A172 (cell line): Measurements from ENCODE around the gene CCDC171. TPM values are rescaled to one million over a fixed set of nuclear protein-coding genes. Genes with fewer than 3 reads are reported as not detected.
A peak's percentile ranks its signal among the peaks of the same experiment; 100 is the strongest.
"Not testable (repeated sequence)": the region's sequence is repeated elsewhere in the genome, so short reads cannot be mapped to it uniquely, and the experiment has no call there.

Source experiments
- DNase-seq: peaks from one replicate; pipeline ENCODE4 v3.0.0-alpha.2; 2015; ENCODE audit warnings: low spot score
- total RNA-seq: library from RNA; depleted of rRNA; stranded (reverse); fragments of >200 nt; shearing (Covaris generic); gene quantifications from 2 replicates; pipeline ENCODE4 v1.2.3, GENCODE V29; 2014

The CCDC171 gene
- total RNA-seq, 1 experiment from 2014 or later: 1.4 TPM

DNA sequence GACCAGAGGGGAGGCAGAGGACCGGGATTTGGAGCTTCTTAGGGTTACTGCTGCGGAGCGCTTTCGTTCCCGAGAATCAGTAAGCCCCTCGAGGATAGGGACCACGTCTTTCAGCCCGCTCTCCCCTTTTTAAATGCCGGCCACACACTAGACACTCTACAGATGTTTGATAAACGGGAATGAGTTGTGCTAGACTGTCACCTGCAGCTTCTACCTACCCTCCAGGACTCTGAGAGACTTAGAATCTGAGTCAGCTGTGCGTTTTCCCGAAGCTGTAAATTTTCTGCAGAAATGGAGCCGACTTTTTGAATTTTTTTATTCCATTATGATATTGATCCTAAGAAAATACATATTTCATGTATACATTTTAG is 670 bp downstream of the CCDC171 start:
- no peak for DNase-seq

DNA sequence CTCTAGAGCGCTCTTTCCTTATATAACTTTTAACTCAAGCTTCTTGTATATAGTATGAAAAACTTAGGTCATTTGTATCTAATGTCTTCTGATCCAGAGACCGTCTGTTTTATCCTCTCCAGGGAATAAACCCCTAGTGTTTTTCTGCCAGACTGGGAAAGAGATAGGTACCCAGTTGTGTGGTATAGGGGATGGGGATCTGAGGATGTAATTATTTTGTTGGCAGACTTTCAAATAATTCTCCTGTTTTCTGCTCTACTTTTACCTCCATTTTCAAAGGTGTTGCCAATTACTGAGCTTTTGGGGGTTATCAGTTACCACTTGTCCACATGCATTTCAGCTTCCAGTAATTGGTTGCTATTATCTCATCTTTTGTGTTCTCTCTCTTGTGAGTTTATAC is 17.9 kb downstream of the CCDC171 start:
- no peak for DNase-seq

DNA sequence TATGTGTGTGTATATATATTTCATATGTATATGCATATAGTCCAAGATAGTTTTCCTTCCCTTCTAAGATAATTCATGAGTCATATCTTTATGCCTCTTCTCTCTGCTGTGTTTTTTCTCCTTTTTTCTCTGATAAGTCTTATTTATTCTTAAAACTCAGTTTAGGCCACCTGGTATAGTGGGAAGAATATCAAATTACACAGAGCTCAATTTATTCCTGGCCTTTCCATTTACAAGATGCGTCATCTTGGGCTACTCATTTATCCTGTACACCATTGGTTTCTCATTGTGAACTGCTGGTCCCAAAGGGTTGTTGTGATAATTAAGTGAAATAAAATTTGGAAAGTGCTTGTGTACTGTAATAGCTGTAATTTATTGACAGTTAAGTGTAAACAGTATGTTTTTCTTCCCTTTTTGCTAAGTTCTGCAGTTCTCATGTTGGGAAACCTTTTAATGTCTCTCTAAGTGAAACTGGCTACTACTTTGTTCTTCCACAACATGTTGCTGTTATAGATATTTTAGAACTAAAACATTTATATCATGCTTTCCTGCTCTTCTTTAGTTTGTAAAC is 19.4 kb downstream of the CCDC171 start:
- no peak for DNase-seq

DNA sequence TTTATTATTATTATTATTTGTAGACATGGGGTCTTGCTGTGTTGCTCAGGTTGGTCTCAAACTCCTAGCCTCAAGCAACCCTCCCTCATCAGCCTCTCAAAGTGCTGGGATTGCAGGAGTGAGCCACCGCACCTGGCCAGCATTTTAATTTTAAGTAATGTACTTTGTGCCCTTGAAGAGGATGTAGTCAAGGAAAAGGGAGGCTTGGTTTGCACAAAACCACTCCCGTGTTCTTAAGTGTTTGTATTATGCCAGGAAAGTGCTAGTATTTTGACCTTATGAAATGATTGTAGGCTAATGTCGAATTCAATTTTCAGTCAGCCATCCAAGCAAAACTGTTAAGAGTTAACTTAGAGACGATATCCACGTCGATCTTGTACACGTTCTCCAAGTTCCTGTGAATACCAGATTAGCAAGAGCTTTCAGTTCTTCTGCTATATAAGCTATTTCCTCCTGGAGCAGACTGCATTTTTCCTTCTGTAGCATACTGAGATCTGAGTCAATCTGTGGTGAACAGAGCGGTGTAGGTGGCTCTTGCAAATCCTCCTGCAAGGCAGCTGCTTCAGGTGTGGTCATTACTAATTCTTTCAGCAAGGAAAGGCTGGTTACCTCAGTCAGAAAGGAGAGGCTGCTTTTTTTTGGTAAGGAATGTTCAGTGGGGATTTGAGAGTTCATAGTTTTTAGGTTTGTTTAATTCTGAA is 23.7 kb downstream of the CCDC171 start:
- DNase-seq: no peak

DNA sequence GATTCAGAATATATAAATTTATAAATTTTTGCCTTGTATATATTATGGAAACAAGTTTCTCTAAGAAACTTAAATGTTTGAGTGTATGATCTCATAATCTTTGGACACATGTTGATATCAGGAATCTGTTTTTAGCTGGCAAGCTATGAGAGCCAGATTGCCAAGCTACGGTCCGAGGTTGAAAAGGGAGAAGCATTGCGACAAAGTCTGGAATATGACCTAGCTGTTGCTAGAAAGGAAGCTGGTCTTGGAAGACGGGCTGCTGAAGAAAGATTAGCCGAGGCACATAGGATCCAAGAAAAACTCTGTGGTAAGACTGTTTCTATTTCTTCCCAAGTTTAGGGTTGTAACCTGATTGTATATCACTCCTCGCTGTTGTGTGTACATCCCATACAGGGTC is 25.9 kb downstream of the CCDC171 start:
- DNase-seq: no peak

DNA sequence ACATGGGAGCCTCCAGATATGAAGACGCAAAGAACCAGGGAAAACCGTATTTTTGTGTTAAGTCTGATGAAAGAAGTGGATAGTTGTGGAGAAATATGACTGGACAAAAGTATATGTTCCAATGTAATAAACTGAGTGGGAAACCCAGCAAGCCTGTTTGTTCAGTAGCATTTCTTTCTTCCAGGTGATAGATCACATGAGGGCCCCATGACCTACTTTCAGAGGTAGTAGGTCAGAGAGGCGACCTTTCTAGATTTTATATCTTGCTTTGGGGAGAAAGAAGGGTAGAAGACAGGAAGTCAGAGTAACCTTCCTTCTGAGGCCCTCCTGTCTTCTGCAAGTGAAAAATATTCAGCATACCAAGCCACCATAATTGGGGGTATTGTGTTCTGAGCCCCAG is 31.5 kb downstream of the CCDC171 start:
- DNase-seq: no peak

DNA sequence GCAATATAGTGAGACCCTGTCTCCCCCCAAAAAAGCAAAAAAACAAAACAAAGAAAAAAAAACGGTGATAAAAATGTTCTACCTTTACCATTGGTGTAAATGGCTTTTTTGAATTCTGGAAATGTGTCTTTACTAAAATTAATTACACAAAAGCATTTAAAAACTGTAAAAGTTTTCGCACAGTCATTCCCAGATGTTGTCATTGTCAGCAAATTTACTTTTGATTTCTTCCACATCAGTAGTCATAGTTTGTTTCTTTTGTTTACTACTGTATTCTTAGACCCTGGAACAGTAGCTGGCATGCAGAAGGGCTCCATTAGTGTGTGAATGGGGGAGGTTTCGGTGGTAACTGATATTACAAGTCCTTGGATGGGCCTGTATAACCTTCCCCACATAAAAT is 39.5 kb downstream of the CCDC171 start:
- DNase-seq: no peak

DNA sequence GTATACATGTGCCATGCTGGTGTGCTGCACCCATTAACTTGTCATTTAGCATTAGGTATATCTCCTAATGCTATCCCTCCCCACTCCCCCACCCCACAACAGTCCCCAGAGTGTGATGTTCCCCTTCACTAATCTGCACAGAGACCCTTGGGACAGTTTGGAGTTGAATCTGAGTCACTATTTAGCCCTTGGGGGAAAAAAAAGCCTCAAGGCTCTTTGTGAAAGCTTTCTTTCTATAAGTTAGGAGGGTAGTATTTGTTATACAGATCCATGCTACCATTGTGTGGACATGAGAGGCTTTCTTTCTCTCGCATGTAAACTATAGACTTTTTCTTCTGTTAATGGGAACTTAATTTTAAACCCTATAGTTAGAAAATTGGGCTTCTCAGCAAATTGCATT is 40.1 kb downstream of the CCDC171 start:
- DNase-seq: not testable (repeated sequence)

DNA sequence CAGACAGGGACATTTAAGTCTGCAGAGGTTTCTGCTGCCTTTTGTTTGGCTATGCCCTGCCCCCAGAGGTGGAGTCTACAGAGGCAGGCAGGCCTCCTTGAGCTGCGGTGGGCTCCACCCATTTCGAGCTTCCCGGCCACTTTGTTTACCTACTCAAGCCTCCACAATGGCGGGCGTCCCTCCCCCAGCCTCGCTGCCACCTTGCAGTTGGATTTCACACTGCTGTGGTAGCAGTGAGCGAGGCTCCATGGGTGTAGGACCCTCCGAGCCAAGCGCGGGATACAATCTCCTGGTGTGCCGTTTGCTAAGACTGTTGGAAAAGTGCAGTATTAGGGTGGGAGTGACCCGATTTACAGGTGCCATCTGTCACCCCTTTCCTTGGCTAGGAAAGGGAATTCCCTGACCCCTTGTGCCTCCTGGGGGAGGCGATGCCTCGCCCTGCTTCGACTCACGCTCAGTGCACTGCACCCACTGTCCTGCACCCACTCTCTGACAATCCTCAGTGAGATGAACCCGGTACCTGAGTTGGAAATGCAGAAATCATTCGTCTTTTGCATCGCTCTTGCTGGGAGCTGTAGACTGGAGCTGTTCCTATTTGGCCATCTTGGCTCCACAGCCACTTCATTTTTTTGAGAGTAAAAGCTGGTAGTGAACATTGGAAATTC is 48.0 kb downstream of the CCDC171 start:
- DNase-seq: not testable (repeated sequence)

DNA sequence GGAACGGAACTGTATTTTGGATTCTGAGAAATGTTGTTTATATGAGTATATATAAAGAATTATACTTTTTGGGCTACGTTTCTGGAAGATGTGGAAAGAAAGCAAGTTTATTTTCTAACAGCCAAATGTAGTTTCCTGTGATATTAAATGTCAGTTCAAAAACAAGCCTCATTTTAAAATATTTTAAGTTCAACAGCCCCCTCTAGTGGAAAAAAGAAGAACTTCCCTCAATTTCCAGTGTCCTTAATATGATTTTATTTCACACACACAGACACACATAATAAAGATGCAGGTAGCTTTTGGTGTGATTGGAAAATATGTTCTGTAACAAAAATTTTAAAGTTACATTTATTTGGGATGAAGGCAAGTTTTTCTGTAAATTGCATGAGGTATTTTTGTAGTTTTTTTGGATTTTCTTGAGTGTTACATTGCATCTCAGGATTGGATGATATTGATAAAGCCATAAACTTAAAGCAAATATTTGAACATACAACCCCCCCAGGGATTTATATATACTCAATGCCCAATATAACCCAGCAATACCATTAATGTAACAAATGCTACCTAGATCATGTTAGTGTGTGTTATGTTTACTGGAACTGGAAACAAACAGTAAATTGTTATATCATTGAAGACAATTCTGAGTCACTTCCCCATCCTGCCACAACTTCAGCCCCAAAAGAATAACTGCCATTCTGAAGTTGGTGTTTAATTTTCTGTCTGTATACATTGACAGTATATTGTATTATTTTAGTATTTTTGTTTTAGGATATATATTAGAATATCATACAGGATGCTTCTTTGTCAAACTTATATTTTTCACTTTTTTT is 54.0 kb downstream of the CCDC171 start:
- DNase-seq: peak; percentile 35

DNA sequence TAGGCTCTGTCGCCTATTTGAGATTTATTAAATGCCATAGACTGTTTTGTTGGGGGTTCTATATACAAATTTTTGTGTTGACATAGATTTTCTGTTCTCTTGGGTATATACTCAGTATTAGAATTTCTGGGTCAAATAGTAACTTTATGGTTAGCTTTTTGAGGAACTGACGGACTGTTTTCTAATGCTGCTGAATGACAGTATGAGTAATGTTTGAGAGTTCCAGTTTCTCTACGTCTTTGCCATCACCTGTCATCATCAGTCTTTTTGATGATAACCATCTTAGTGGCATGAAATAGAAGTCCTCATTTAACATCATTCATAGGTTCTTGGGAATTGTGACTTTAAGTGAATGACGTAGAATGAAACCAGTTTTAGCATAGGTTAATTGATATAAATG is 60.1 kb downstream of the CCDC171 start:
- no peak for DNase-seq

DNA sequence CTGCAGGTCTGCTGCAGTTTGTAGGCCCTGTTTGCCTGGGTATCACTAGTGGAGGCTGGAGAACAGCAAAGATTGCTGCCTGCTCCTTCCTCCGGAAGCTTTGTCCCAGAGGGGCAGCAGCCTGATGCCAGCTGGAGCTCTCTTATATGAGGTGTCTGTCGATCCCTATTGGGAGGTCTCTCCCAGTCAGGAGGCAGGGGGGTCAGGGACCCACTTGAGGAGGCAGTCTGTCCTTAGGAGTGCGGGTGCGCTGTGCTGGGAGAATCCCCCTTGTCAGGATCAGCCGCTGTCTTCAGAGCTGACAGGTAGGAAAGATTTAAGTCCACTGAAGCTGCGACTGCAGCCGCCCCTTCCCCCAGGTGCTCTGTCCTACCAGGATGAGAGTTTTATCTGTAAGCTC is 64.9 kb downstream of the CCDC171 start:
- no peak for DNase-seq

DNA sequence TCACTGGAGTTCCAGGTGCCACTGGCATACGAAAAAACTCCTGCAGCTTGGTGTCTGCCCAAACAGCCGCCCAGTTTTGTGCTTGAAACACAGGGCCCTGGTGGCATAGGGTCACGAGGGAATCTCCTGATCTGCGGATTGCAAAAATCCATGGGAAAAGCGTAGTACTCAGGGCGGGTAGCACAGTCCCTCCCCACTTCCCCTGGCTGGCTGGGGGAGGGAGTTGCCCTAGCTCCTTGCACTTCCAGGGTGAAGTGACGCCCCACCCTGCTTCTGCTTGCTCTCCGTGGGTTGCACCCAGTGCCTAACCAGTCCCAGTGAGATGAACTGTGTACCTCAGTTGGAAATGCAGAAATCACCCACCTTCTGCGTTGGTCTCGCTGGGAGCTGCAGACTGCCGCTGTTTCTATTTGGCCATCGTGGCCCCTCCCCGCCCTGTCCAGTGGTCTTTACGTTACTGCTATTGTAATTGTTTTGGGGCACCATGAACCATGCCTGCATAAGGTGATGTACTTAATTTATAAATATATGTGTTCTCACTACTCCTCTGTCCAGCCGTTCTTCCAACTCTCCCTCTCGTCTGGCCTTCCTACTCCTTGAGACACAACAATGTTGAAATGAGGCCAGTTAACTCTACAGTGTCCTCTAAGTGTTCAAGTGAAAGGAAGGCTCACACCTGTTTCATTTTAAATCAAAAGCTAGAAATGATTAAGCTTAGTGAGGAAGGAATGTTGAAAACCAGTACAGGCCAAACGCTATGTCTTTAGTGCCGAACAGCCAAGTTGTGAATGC is 65.9 kb downstream of the CCDC171 start:
- DNase-seq: no peak

DNA sequence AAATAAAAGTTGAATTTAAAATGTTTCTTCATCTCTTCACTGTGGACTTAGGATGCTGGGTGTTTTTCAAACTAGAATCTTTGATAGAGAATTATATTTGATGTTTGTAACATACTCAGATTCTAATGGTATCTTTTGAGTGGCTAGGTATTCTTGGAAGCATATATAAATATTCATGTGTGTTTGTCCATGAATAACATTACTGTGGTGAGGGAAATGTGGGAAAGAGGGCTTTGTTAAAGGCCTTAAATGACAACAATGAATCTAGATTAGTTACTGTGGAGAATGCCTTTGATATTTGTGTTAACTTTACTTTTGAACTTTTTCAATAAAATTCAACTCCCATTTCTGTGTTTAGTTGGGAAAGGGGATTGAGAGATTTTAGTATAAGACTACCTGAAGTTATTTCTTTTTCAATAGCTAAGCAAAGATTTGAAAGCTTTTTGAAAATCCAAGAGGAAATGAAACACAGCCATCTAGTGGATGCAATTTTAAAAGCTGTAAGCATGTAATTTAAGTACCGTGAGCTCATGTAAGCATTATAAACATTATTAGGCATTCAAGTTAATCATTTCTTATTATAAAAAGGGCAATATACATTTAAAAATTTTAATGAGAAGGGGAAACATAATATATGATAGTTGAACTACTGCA is 69.6 kb downstream of the CCDC171 start:
- DNase-seq: no peak

DNA sequence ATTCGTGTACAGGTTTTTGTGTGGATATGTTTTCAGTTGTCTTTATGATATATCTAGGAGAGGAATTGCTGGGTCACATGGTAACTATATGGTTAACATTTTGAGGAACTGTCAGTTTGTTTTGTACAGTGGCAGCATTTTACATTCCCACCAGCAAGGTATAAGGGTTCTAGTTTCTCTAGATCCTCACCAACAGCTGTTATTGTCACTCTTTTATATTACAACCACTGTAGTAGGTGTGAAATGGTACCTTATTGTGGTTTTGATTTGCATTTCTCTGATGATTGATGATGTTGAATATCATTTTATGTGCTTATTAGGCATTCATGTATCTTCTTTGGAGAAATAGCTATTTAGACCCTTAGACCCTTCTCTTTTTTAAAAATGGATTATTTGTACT is 82.9 kb downstream of the CCDC171 start:
- no peak for DNase-seq

DNA sequence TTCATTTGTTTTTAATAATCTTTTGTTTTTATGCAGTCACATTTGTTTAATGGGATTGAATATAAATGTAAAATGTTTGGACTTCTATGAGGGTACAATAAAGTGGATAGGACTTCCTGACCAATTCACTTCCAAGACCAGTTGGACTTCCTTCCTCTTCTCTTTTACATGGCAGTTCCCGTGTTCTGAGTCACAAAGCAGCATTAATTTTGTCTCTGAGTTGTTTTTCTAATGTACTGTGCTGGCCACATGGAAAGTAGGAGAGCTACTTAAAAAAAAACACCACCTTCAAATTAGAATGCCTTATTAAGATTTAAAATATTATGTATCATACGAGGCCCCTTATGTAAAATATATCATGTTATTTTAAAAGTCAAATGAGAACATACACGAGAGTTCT is 87.3 kb downstream of the CCDC171 start:
- DNase-seq: no peak

DNA sequence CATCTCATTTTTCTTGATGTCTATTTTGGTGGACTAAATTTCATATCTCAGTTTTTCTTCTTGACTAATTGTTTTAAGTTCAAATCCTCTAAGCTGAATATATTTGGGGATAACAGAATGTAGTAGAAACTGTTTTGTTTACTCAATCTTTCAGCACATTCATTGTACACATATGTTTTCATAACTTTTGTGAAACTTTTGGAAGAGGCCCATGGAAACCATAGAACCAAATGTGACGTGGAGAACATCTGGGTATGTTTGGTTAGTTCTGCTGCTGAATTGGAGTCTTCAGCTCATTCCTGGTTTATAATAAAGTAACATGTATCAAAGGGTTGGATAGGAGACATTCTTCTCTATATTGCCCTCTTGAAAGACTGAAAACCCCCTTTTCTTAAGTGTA is 88.4 kb downstream of the CCDC171 start:
- DNase-seq: no peak

DNA sequence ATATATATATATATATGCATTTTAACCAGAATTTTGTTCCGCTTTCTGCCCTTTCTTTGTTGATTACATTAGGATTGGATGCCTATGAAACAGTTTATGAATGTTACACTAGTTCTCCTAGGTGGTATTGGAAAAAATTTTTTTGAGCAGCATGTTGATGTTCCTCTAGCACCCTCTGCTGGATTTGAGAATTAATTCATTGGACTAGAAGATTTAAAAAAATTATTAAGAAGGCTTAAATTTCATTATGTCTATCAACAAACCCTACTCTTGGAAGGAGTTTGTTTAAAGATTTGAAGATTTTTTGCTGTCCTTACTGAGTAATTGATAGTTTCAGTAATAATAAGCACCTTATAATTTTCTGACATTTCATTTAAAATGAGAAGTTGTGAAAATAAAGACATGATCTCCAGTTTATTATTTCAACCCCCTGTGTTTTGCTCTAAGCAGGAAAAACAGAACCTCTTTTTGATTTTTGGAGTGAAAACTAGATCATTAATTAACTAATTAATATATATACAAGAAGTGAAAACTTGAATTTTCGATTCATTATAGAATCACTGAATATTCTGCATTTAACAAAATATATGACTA is 89.6 kb downstream of the CCDC171 start:
- DNase-seq: peak; percentile 5

DNA sequence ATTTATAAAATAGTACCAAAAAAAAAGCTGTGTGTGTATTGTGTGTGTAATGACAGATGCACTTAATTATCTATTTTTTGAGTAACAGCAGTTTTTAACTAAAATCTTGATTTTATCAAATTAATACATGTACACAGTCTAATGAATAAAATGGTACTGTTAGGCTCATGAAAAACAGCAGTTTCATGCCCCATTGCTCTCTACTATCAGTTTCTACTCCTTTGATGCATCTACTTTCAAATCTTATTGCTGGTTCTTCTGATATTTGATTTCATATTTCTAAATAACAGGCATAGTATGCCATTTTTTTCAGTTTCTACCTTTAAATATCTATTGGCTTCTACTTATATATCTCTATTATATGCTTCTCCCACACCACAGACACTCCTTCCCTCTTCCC is 117.4 kb downstream of the CCDC171 start:
- no peak for DNase-seq

DNA sequence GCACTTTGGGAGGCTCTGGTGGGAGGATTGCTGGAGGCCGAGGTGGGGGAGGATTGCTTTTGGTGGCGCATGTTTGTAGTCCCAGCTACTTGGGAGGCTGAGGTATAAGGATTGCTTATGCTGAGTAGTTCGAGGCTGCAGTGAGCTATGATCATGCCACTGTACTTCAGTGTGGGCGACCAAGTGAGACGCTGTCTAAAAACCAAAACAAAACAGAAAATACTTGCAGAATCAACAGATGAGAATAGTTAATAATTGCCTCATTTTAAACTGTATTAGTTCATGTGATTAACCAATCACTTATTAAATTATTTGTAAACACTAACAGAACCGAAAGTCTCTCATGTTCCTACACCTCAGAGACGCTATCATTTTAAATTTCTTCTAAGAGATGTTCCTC is 118.1 kb downstream of the CCDC171 start:
- no peak for DNase-seq

DNA sequence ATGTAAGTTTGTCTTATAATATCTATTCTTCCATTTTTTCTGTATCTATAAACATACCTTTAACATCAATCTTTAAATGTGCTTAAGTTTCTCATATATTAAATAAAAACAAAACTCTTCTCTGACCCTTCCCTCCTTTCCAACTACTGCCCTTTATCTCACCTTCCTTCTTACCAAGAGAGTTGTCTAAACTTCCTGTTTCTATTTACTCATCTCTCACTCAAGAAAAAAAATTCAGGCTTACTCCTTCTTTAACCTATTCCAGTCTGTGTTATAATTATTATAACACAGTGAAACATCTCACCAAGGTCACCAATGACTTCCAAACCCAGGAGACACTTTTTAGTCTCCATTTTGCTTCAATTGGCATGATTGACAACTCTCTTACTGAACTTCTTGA is 140.9 kb downstream of the CCDC171 start:
- DNase-seq: no peak
